ENCODE measurements around the gene CLSTN1. TPM values are rescaled to one million over a fixed set of nuclear protein-coding genes. Genes with fewer than 3 reads are reported as not detected.

Gene CLSTN1
- total RNA-seq, 1 donor from 2014 or later: 72.3 TPM

GRCh38 chr1:9835758-9836631 lies 12.2 kb upstream of the CLSTN1 start:
- DNase-seq: no peak
- peaks cover 9% of the 10 kb centered on the region for H3K4me1 ChIP-seq
- H3K9me3 ChIP-seq: no peaks in the 10 kb centered on the region
- no peaks in the 10 kb centered on the region for H3K27me3 ChIP-seq (ENCODE audit: low read depth)
- H3K4me3 ChIP-seq: no peak overlapping the region
- no peak overlapping the region for H3K27ac ChIP-seq
- ATAC-seq: peak; percentile 42 to 55
- intact Hi-C loops (cut with DNase I): no loop called here
- H3K36me3 ChIP-seq: no peaks in the 10 kb centered on the region
- TF ChIP-seq, protein P1, sequence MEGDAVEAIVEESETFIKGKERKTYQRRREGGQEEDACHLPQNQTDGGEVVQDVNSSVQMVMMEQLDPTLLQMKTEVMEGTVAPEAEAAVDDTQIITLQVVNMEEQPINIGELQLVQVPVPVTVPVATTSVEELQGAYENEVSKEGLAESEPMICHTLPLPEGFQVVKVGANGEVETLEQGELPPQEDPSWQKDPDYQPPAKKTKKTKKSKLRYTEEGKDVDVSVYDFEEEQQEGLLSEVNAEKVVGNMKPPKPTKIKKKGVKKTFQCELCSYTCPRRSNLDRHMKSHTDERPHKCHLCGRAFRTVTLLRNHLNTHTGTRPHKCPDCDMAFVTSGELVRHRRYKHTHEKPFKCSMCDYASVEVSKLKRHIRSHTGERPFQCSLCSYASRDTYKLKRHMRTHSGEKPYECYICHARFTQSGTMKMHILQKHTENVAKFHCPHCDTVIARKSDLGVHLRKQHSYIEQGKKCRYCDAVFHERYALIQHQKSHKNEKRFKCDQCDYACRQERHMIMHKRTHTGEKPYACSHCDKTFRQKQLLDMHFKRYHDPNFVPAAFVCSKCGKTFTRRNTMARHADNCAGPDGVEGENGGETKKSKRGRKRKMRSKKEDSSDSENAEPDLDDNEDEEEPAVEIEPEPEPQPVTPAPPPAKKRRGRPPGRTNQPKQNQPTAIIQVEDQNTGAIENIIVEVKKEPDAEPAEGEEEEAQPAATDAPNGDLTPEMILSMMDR (IDR thresholded peaks at IDR 0.05): no peak

DNA sequence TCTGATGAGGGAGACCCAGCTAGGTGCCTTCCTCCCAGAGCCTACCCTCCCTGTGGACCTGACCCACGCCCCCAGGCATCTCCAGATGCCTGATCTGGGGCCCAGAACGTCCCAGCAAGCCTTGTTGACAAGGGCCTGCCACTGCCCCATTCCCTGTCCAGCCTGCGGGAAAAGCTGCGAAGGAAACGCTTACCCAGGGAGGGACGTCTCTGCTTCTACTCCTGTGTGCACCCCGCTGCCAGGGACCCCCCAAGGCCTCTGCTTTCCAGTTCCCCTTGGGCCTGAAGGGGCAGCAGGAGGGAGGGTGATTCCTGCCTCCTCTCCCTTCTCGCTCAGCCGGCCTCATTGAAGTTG lies 11.6 kb upstream of the CLSTN1 start:
- Histone ChIP-seq H3K9me3 (no peaks in the 10 kb centered on the region), H3K4me1 (peaks cover 9% of the 10 kb centered on the region), H3K27ac (no peak overlapping the region), H3K27me3 (ENCODE audit: low read depth) (no peaks in the 10 kb centered on the region), H3K36me3 (no peaks in the 10 kb centered on the region), H3K4me3 (no peak overlapping the region)
- ATAC-seq (no peak), DNase-seq (no peak)
- TF ChIP-seq, protein P1 (IDR thresholded peaks at IDR 0.05): no peak
- intact Hi-C loops (cut with DNase I): no loop called here

DNA sequence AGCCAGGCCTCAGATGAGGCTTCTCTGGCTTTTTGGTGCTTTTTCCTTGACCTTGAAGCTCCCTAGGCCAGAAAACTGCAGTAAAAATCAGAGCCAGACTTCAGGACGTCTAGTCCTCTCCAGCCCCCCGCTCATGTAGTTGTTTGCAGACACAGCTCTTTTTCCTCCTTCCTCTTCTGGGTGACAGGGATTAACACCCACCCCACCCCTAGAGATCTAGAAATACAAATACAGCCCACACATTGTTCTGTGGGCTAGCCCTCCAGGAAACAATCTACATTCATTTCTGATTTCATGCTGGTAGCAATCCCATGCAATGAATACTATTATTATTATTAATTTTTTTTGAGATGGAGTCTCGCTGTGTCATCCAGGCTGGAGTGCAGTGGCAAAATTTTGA lies 9.9 kb upstream of the CLSTN1 start:
- TF ChIP-seq, protein P1 (IDR thresholded peaks at IDR 0.05): no peak
- no peaks in the 10 kb centered on the region for H3K36me3 ChIP-seq
- DNase-seq: no peak
- no peak overlapping the region for H3K27ac ChIP-seq
- H3K27me3 ChIP-seq (ENCODE audit: low read depth): no peaks in the 10 kb centered on the region
- H3K9me3 ChIP-seq: no peaks in the 10 kb centered on the region
- peaks cover 9% of the 10 kb centered on the region for H3K4me1 ChIP-seq
- intact Hi-C loops (cut with DNase I): no loop called here
- H3K4me3 ChIP-seq: no peak overlapping the region
- no peak for ATAC-seq

DNA sequence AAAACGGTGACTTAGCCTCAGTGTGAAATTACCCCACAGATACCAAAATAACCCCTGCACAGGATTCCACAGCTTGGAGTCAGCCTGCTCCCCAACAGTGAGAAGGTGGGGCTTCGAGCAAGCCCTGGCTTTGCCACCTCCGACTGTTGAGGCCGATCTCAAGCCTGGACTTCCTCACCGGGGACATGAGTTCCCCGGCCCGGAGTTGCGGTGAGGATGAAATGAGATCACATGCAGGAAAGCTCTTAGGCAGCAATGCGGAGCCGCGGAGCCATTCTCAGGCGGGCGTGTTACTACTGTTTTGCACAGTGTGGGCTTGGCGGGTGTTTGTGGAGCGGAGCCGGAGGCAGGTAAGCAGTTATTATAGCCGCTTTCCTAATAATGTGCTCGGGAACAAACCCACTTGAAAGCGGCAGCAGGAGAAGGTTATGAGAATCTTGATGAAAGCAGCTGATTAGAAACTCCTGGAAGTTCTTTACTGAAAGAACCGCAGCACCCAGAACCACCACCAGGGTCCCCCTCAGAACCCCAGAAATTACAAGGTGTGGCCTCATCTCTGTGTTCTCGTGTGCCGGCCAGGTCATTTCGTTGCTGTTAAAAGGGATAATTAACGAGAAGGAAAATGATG lies 3.9 kb upstream of the CLSTN1 start:
- H3K36me3 ChIP-seq: no peaks in the 10 kb centered on the region
- intact Hi-C loops (cut with DNase I): no loop called here
- H3K27ac ChIP-seq: no peak overlapping the region
- H3K27me3 ChIP-seq (ENCODE audit: low read depth): no peaks in the 10 kb centered on the region
- DNase-seq: no peak
- no peak for ATAC-seq
- no peak overlapping the region for H3K4me3 ChIP-seq
- TF ChIP-seq, protein P1 (IDR thresholded peaks at IDR 0.05): no peak
- H3K4me1 ChIP-seq: peaks cover 21% of the 10 kb centered on the region
- no peaks in the 10 kb centered on the region for H3K9me3 ChIP-seq

DNA sequence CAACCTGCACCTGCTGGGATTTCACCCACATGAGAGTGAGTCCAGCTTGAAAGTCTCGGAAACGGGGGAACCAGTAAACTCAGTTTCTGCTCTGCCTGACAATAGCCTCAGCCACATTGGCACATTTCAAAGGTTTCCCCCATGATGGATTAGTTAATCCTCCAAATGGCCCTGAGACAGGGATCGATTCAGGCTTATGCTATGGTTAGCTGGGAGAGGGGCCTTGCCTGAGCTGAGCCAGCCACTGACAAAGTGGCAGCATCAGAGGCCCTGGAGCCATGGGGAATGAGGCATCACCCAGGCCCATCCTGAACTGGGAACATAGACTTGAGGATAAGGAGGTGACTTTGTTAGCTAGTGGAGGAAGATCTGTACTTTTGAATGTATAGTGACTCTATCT lies 2.9 kb upstream of the CLSTN1 start:
- intact Hi-C loops (cut with DNase I): no loop called here
- Histone ChIP-seq H3K27ac (no peak overlapping the region), H3K9me3 (no peaks in the 10 kb centered on the region), H3K36me3 (no peaks in the 10 kb centered on the region), H3K4me3 (no peak overlapping the region), H3K4me1 (peaks cover 32% of the 10 kb centered on the region), H3K27me3 (ENCODE audit: low read depth) (no peaks in the 10 kb centered on the region)
- ATAC-seq (no peak), DNase-seq (no peak)
- TF ChIP-seq, protein P1 (IDR thresholded peaks at IDR 0.05): no peak

All from lower lobe of right lung (tissue), 2 donors.